GM23338 (cell line): ENCODE data around the gene AUH. TPM values are rescaled to one million over a fixed set of nuclear protein-coding genes. Genes with fewer than 3 reads are reported as not detected.

ENCODE experiments used
- ATAC-seq: fragments of 200-7000 bp; cut with Tn5 transposase; 3 replicates; pipeline ENCODE4 v1.9.1; 2020
- DNase-seq: peaks from one replicate; pipeline ENCODE4 v3.0.0-alpha.2; 2015; ENCODE audit warnings: low spot score
- H2AFZ ChIP-seq: fragments of 200-600 bp; sonication (generic); 2 replicates; pipeline ENCODE4 v1.8.0; 2016; ENCODE audit warnings: antibody characterized with exemption, mild to moderate bottlenecking, moderate library complexity
- H3F3A ChIP-seq: fragments of 200-600 bp; sonication (generic); replicated peaks from 2 replicates; pipeline ENCODE4 v1.8.0; 2017; ENCODE audit warnings: antibody characterized with exemption, mixed run types, low read depth
- H3K27ac ChIP-seq: fragments of 200-600 bp; sonication (generic); 2 replicates; pipeline ENCODE4 v1.6.1; 2016; ENCODE audit warnings: low read depth
- H3K27me3 ChIP-seq: fragments of 200-600 bp; sonication (generic); 2 replicates; pipeline ENCODE4 v1.8.0; 2016; ENCODE audit warnings: mild to moderate bottlenecking, mixed run types, moderate library complexity; ENCODE audit not compliant: insufficient read depth
- H3K36me3 ChIP-seq: fragments of 200-600 bp; sonication (generic); 2 replicates; pipeline ENCODE4 v1.8.0; 2016; ENCODE audit warnings: mild to moderate bottlenecking; ENCODE audit not compliant: insufficient read depth
- H3K4me1 ChIP-seq: fragments of 200-600 bp; sonication (generic); 2 replicates; pipeline ENCODE4 v1.8.0; 2016; ENCODE audit warnings: mild to moderate bottlenecking, moderate library complexity; ENCODE audit not compliant: insufficient read depth
- H3K4me2 ChIP-seq: fragments of 200-600 bp; sonication (generic); 2 replicates; pipeline ENCODE4 v1.7.1; 2017; ENCODE audit warnings: mixed run types
- H3K4me3 ChIP-seq: fragments of 200-600 bp; sonication (generic); 2 replicates; pipeline ENCODE4 v1.6.1; 2016; ENCODE audit warnings: mixed run types
- H3K79me2 ChIP-seq: fragments of 200-600 bp; sonication (generic); replicated peaks from 2 replicates; pipeline ENCODE4 v1.8.0; 2017; ENCODE audit warnings: mild to moderate bottlenecking; ENCODE audit not compliant: insufficient read depth
- H3K9me2 ChIP-seq: fragments of 200-600 bp; sonication (generic); 2 replicates; pipeline ENCODE4 v1.8.0; 2017; ENCODE audit not compliant: insufficient read depth
- H4K20me1 ChIP-seq: fragments of 200-600 bp; sonication (generic); replicated peaks from 2 replicates; pipeline ENCODE4 v1.8.0; 2017; ENCODE audit warnings: mild to moderate bottlenecking; ENCODE audit not compliant: insufficient read depth
- H3K27ac Mint-ChIP-seq: 2 replicates; pipeline ENCODE4 v1.8.0; 2020; ENCODE audit warnings: inconsistent platforms, mild to moderate bottlenecking, moderate library complexity, mixed read lengths
- H3K27me3 Mint-ChIP-seq: 3 replicates; pipeline ENCODE4 v1.8.0; 2022; ENCODE audit warnings: low read depth, mild to moderate bottlenecking, moderate library complexity, mixed read lengths, inconsistent platforms; ENCODE audit not compliant: insufficient read depth, poor library complexity
- H3K36me3 Mint-ChIP-seq: 3 replicates; pipeline ENCODE4 v1.8.0; 2021; ENCODE audit warnings: low read depth, mild to moderate bottlenecking, inconsistent platforms, moderate library complexity, mixed read lengths
- H3K4me1 Mint-ChIP-seq: 3 replicates; pipeline ENCODE4 v1.8.0; 2020; ENCODE audit warnings: mild to moderate bottlenecking, inconsistent platforms, mixed read lengths
- H3K4me3 Mint-ChIP-seq: 3 replicates; pipeline ENCODE4 v1.8.0; 2021; ENCODE audit warnings: moderate library complexity, mild to moderate bottlenecking, inconsistent platforms, mixed read lengths
- H3K9me3 Mint-ChIP-seq: 3 replicates; pipeline ENCODE4 v1.8.0; 2020; ENCODE audit warnings: moderate library complexity, mild to moderate bottlenecking, inconsistent platforms, mixed read lengths
- CREB1 ChIP-seq: fragments of 250-450 bp; sonication (Bioruptor Pico); IDR thresholded peaks from 2 replicates; pipeline ENCODE4 v1.5.0; 2020; ENCODE audit warnings: low read depth, mild to moderate bottlenecking, moderate library complexity
- ETS1 ChIP-seq: IDR thresholded peaks from 2 replicates; pipeline ENCODE4 v1.6.1; 2016; ENCODE audit warnings: antibody characterized with exemption
- EZH2 ChIP-seq: fragments of 200-600 bp; sonication (generic); IDR thresholded peaks from one replicate; pipeline ENCODE4 v1.8.0; 2017; ENCODE audit warnings: antibody characterized with exemption, mild to moderate bottlenecking, low read depth; ENCODE audit not compliant: unreplicated experiment
- EZH2phosphoT487 ChIP-seq: fragments of 200-600 bp; sonication (generic); IDR thresholded peaks from one replicate; pipeline ENCODE4 v1.8.1; 2018; ENCODE audit warnings: antibody characterized with exemption; ENCODE audit not compliant: unreplicated experiment
- JUNB ChIP-seq: IDR thresholded peaks from one replicate; pipeline ENCODE4 v1.6.1; 2016; ENCODE audit warnings: antibody characterized with exemption; ENCODE audit not compliant: unreplicated experiment
- NANOG ChIP-seq: IDR thresholded peaks from 2 replicates; pipeline ENCODE4 v1.6.1; 2016; ENCODE audit warnings: antibody characterized with exemption, borderline replicate concordance
- POLR2AphosphoS5 ChIP-seq: IDR thresholded peaks from 2 replicates; pipeline ENCODE4 v1.6.1; 2016; ENCODE audit warnings: antibody characterized with exemption, low read depth
- STAT1 ChIP-seq: IDR thresholded peaks from one replicate; pipeline ENCODE4 v1.6.1; 2016; ENCODE audit warnings: antibody characterized with exemption; ENCODE audit not compliant: unreplicated experiment
- ZNF114 ChIP-seq: fragments of 250-450 bp; sonication (Bioruptor Pico); IDR thresholded peaks from 2 replicates; pipeline ENCODE4 v1.5.0; 2020; ENCODE audit warnings: mild to moderate bottlenecking, moderate library complexity
- ZNF331 ChIP-seq: fragments of 250-450 bp; sonication (Bioruptor Pico); IDR thresholded peaks from 2 replicates; pipeline ENCODE4 v1.5.0; 2020; ENCODE audit warnings: low read depth, mild to moderate bottlenecking, moderate library complexity
- ZNF462 ChIP-seq: fragments of 250-450 bp; sonication (Bioruptor Pico); IDR thresholded peaks from 2 replicates; pipeline ENCODE4 v1.5.0; 2020; ENCODE audit warnings: mild to moderate bottlenecking, moderate library complexity
- polyA plus RNA-seq: library from polyadenylated mRNA; unstranded; fragments of >200 nt; fragmentation: Nextera tagmentation; extraction: Ambion mirVana; gene quantifications from 2 replicates; pipeline ENCODE4 v1.2.1, GENCODE V29; 2016
- total RNA-seq: library from RNA; depleted of rRNA; stranded (reverse); fragments of >200 nt; shearing (Covaris generic); gene quantifications from 2 replicates; pipeline ENCODE4 v1.2.3, GENCODE V29; 2014
- TF ChIP-seq, protein P1 (sequence below), 2 experiments: fragments of 200-600 bp in 1 of 2; sonication (generic) in 1 of 2; conservative IDR thresholded peaks; 2 replicates each; pipeline versions ENCODE4 v1.5.1 to v1.6.1; 2016 to 2017; ENCODE audit warnings: antibody characterized with exemption in 2 of 2, low read depth in 2 of 2, mild to moderate bottlenecking in 2 of 2, moderate library complexity in 1 of 2
- TF ChIP-seq, protein P2 (sequence below): IDR thresholded peaks from one replicate; pipeline ENCODE4 v1.6.1; 2018; ENCODE audit warnings: antibody characterized with exemption; ENCODE audit not compliant: unreplicated experiment

Gene AUH
- total and polyA plus RNA-seq, 2 experiments from 2014 or later: 28.8 to 34.2 TPM

DNA sequence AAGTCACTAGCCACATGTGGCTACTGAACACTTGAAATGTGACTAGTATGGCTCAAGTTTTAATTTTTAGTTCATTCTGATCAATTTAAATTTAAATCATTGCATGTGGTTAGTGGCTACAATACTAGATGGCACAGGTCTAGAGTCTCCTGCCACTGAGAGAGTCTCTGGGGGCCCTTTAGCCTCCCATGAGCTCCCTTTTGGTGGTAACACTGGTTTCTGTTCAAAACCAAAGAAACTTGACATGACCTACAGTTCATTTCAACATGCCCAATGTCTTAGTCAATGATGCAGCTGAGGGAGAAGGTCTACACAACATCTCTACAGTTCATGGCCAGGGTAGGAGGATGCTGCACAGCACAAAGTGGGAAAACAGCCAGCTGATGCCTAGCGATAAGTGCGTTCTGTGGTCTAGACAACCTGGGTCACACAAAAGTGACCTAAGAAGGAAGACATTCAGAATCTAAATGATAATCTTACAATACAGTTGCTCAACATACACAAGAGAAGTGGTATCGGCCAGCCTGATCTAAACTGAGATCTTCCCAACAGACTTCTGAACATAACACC is 121.0 kb downstream of the AUH start:
- H3K4me1 Mint-ChIP-seq: peaks cover 24% of the 10 kb centered on the region
- H3K4me3 Mint-ChIP-seq: no peak overlapping the region
- Histone ChIP-seq H3K9me2 (no peaks in the 10 kb centered on the region), H4K20me1 (peaks cover 4% of the 10 kb centered on the region; the same call in 1 of the 2 replicates), H3K4me2 (no peak overlapping the region), H3F3A (no peaks in the 10 kb centered on the region), H3K27ac (no peak overlapping the region), H2AFZ (no peak overlapping the region), H3K27me3 (no peaks in the 10 kb centered on the region), H3K4me3 (no peak overlapping the region), H3K79me2 (no peaks in the 10 kb centered on the region), H3K4me1 (peaks cover 5% of the 10 kb centered on the region; the same call in 1 of the 2 replicates), H3K36me3 (no peaks in the 10 kb centered on the region)
- ATAC-seq (no peak), DNase-seq (no peak)
- peaks cover 3% of the 10 kb centered on the region for H3K27me3 Mint-ChIP-seq
- H3K27ac Mint-ChIP-seq: no peak overlapping the region
- no peaks in the 10 kb centered on the region for H3K9me3 Mint-ChIP-seq
- H3K36me3 Mint-ChIP-seq: no peaks in the 10 kb centered on the region
- TF ChIP-seq EZH2 (no peak), ZNF331 (no peak), ETS1 (no peak), CREB1 (CRISPR knock-in tag) (no peak), EZH2phosphoT487 (no peak), ZNF114 (CRISPR knock-in tag) (no peak), POLR2AphosphoS5 (no peak), NANOG (no peak), JUNB (no peak), ZNF462 (CRISPR knock-in tag) (no peak), STAT1 (no peak)
- TF ChIP-seq, protein P1, sequence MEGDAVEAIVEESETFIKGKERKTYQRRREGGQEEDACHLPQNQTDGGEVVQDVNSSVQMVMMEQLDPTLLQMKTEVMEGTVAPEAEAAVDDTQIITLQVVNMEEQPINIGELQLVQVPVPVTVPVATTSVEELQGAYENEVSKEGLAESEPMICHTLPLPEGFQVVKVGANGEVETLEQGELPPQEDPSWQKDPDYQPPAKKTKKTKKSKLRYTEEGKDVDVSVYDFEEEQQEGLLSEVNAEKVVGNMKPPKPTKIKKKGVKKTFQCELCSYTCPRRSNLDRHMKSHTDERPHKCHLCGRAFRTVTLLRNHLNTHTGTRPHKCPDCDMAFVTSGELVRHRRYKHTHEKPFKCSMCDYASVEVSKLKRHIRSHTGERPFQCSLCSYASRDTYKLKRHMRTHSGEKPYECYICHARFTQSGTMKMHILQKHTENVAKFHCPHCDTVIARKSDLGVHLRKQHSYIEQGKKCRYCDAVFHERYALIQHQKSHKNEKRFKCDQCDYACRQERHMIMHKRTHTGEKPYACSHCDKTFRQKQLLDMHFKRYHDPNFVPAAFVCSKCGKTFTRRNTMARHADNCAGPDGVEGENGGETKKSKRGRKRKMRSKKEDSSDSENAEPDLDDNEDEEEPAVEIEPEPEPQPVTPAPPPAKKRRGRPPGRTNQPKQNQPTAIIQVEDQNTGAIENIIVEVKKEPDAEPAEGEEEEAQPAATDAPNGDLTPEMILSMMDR (conservative IDR thresholded peaks at IDR 0.05; ENCODE audit: low read depth in 2 of 2): no peak
- TF ChIP-seq, protein P2, sequence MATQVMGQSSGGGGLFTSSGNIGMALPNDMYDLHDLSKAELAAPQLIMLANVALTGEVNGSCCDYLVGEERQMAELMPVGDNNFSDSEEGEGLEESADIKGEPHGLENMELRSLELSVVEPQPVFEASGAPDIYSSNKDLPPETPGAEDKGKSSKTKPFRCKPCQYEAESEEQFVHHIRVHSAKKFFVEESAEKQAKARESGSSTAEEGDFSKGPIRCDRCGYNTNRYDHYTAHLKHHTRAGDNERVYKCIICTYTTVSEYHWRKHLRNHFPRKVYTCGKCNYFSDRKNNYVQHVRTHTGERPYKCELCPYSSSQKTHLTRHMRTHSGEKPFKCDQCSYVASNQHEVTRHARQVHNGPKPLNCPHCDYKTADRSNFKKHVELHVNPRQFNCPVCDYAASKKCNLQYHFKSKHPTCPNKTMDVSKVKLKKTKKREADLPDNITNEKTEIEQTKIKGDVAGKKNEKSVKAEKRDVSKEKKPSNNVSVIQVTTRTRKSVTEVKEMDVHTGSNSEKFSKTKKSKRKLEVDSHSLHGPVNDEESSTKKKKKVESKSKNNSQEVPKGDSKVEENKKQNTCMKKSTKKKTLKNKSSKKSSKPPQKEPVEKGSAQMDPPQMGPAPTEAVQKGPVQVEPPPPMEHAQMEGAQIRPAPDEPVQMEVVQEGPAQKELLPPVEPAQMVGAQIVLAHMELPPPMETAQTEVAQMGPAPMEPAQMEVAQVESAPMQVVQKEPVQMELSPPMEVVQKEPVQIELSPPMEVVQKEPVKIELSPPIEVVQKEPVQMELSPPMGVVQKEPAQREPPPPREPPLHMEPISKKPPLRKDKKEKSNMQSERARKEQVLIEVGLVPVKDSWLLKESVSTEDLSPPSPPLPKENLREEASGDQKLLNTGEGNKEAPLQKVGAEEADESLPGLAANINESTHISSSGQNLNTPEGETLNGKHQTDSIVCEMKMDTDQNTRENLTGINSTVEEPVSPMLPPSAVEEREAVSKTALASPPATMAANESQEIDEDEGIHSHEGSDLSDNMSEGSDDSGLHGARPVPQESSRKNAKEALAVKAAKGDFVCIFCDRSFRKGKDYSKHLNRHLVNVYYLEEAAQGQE: no peak
